Endodermal cell (in vitro differentiated cells): Measurements from ENCODE around the gene SFMBT2. TPM values are rescaled to one million over a fixed set of nuclear protein-coding genes. Genes with fewer than 3 reads are reported as not detected.

ENCODE experiments used
- DNase-seq: peaks from one replicate; pipeline ENCODE4 v3.0.0-alpha.2; 2017
- H3K27ac ChIP-seq: 2 replicates; pipeline ENCODE4 v1.5.1; 2013; ENCODE audit warnings: mild to moderate bottlenecking, low read depth, low read length, moderate library complexity
- H3K27me3 ChIP-seq: 2 replicates; pipeline ENCODE4 v1.6.1; 2013; ENCODE audit warnings: mild to moderate bottlenecking, low read length, moderate library complexity; ENCODE audit not compliant: insufficient read depth, control insufficient read depth, poor library complexity, severe bottlenecking
- H3K36me3 ChIP-seq: 2 replicates; pipeline ENCODE4 v1.7.0; 2013; ENCODE audit warnings: mild to moderate bottlenecking, low read length, moderate library complexity; ENCODE audit not compliant: control insufficient read depth, insufficient read depth
- H3K4me1 ChIP-seq: one replicate; pipeline ENCODE4 v1.7.0; 2013; ENCODE audit warnings: low read length; ENCODE audit not compliant: control insufficient read depth, insufficient read depth
- H3K4me3 ChIP-seq: 2 replicates; pipeline ENCODE4 v1.5.1; 2013; ENCODE audit warnings: mild to moderate bottlenecking, low read length, moderate library complexity
- H3K9ac ChIP-seq: 2 replicates; pipeline ENCODE4 v1.6.1; 2013; ENCODE audit warnings: mild to moderate bottlenecking, low read length, moderate library complexity; ENCODE audit not compliant: poor library complexity, severe bottlenecking; ENCODE audit errors: extremely low read depth
- H3K9me3 ChIP-seq: 2 replicates; pipeline ENCODE4 v1.6.1; 2013; ENCODE audit warnings: mild to moderate bottlenecking, low read length, moderate library complexity; ENCODE audit not compliant: control insufficient read depth
- H3K27ac Mint-ChIP-seq: 2 replicates; pipeline ENCODE4 v1.8.0; 2020; ENCODE audit warnings: mixed read lengths
- H3K27me3 Mint-ChIP-seq: 2 replicates; pipeline ENCODE4 v1.8.0; 2021; ENCODE audit warnings: mild to moderate bottlenecking, mixed read lengths; ENCODE audit not compliant: insufficient read depth
- H3K36me3 Mint-ChIP-seq: 2 replicates; pipeline ENCODE4 v1.8.0; 2020; ENCODE audit warnings: low read depth, mixed read lengths
- H3K4me1 Mint-ChIP-seq: 2 replicates; pipeline ENCODE4 v1.8.0; 2020; ENCODE audit warnings: mixed read lengths
- H3K4me3 Mint-ChIP-seq: 2 replicates; pipeline ENCODE4 v1.8.0; 2020; ENCODE audit warnings: mild to moderate bottlenecking, moderate library complexity, mixed read lengths
- H3K9me3 Mint-ChIP-seq: 2 replicates; pipeline ENCODE4 v1.8.0; 2020; ENCODE audit warnings: mild to moderate bottlenecking, mixed read lengths
- CTCF ChIP-seq: fragments of 200-600 bp; sonication (generic); conservative IDR thresholded peaks from 2 replicates; pipeline ENCODE4 v1.5.0; 2021; ENCODE audit warnings: antibody characterized with exemption, mild to moderate bottlenecking
- WGBS, 2 experiments: methylation state at CpG; one replicate each; pipeline versions ENCODE4 v1.1.5 to v1.1.7; 2013; ENCODE audit warnings: missing lambda C conversion rate in 2 of 2, mixed read lengths in 1 of 2; ENCODE audit not compliant: insufficient coverage in 1 of 2, insufficient read length in 1 of 2; 5-methylcytosine and 5-hydroxymethylcytosine counted together
- total RNA-seq, 2 donors: library from RNA; stranded (reverse); fragmentation: NEBNext Ultra II Directional in 1 of 2; extraction: Animal tissue kit (Norgen Biotek cat#: 25700) in 1 of 2; gene quantifications; 2 replicates in 1 of 2; 3 replicates in 1 of 2; pipeline ENCODE4 v1.2.1, GENCODE V29; 2021

Gene SFMBT2
- total RNA-seq, 2 donors from 2014 or later, result 3.9 to 5.3 TPM

GRCh38 chr10:7243139-7243538 lies 167.7 kb downstream of the SFMBT2 start:
- 91 to 100% methylated on average over 1 to 6 of the region's 6 CpGs for WGBS, 2 experiments
- no peaks in the 10 kb centered on the region for H3K9me3 Mint-ChIP-seq
- no peaks in the 10 kb centered on the region for H3K27me3 Mint-ChIP-seq
- H3K36me3 Mint-ChIP-seq, result peaks cover 6% of the 10 kb centered on the region
- no peaks in the 10 kb centered on the region for H3K9me3 ChIP-seq
- no peak overlapping the region for H3K4me3 ChIP-seq
- H3K27ac ChIP-seq, result no peak overlapping the region
- H3K4me1 ChIP-seq, result no peaks in the 10 kb centered on the region
- no peaks in the 10 kb centered on the region for H3K27me3 ChIP-seq
- no peaks in the 10 kb centered on the region for H3K4me1 Mint-ChIP-seq
- no peak overlapping the region for H3K27ac Mint-ChIP-seq
- TF ChIP-seq CTCF, result no peak
- no peak overlapping the region for H3K9ac ChIP-seq
- H3K36me3 ChIP-seq, result no peaks in the 10 kb centered on the region
- no peak for DNase-seq
- H3K4me3 Mint-ChIP-seq, result no peak overlapping the region

GRCh38 chr10:7239312-7239985 lies 171.4 kb downstream of the SFMBT2 start:
- H3K9ac ChIP-seq, result no peak overlapping the region
- H3K4me3 ChIP-seq, result no peak overlapping the region
- Mint-ChIP-seq H3K9me3 (no peaks in the 10 kb centered on the region), H3K36me3 (peaks cover 6% of the 10 kb centered on the region), H3K4me3 (no peak overlapping the region), H3K27me3 (peaks cover 4% of the 10 kb centered on the region), H3K27ac (no peak overlapping the region), H3K4me1 (no peaks in the 10 kb centered on the region)
- no peaks in the 10 kb centered on the region for H3K9me3 ChIP-seq
- H3K27ac ChIP-seq, result no peak overlapping the region
- 75 to 89% methylated on average over 1 to 5 of the region's 5 CpGs for WGBS, 2 experiments
- DNase-seq, result no peak
- no peaks in the 10 kb centered on the region for H3K4me1 ChIP-seq
- no peaks in the 10 kb centered on the region for H3K36me3 ChIP-seq
- no peak for TF ChIP-seq CTCF
- no peaks in the 10 kb centered on the region for H3K27me3 ChIP-seq

GRCh38 chr10:7235376-7235775 lies 175.5 kb downstream of the SFMBT2 start:
- no peaks in the 10 kb centered on the region for H3K9me3 ChIP-seq
- Mint-ChIP-seq H3K4me1 (peaks cover 12% of the 10 kb centered on the region), H3K27me3 (peaks cover 9% of the 10 kb centered on the region), H3K36me3 (peaks cover 3% of the 10 kb centered on the region), H3K9me3 (no peaks in the 10 kb centered on the region), H3K27ac (no peak overlapping the region), H3K4me3 (no peak overlapping the region)
- WGBS, 2 experiments, result 91% methylated on average over 3 of the region's 3 CpGs; no CpG with 5 or more reads in 1 of the 2 experiments
- no peak overlapping the region for H3K27ac ChIP-seq
- DNase-seq, result no peak
- TF ChIP-seq CTCF, result no peak
- H3K4me1 ChIP-seq, result no peaks in the 10 kb centered on the region
- H3K36me3 ChIP-seq, result no peaks in the 10 kb centered on the region
- no peaks in the 10 kb centered on the region for H3K27me3 ChIP-seq
- no peak overlapping the region for H3K4me3 ChIP-seq
- H3K9ac ChIP-seq, result no peak overlapping the region
